ENCODE data around the gene CNGB1. TPM values are rescaled to one million over a fixed set of nuclear protein-coding genes. Genes with fewer than 3 reads are reported as not detected.

The CNGB1 gene
- total RNA-seq, 4 donors from 2014 or later = not detected

DNA sequence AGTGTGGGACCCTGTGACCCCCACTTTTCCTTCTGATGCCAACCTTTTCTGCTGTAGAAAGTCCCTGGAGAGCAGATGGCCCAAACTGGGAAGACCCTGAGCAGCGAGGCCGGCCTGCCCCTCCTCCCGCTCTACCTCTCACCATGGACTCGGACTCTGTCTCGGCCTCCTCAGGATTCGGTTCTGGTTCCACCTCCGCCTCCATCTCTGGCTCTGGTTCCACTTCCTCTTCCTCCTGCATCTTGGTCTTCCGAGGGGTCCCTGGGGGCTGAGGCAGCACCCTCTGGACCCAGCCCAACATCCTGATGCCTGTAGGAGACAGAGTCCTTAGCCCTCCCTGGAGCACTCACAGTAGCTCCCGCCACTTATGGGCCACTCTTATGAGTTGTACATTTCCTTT is 3.9 kb downstream of the CNGB1 start:
- 83 to 93% methylated on average over 9 of the region's 9 CpGs for WGBS, 2 donors
- intact Hi-C loops (cut with DNase I; ENCODE audit: low total_unique reads) = no loop called here
- TF ChIP-seq POLR2A (IDR thresholded peaks at IDR 0.05) = no peak
- TF ChIP-seq, protein P1, sequence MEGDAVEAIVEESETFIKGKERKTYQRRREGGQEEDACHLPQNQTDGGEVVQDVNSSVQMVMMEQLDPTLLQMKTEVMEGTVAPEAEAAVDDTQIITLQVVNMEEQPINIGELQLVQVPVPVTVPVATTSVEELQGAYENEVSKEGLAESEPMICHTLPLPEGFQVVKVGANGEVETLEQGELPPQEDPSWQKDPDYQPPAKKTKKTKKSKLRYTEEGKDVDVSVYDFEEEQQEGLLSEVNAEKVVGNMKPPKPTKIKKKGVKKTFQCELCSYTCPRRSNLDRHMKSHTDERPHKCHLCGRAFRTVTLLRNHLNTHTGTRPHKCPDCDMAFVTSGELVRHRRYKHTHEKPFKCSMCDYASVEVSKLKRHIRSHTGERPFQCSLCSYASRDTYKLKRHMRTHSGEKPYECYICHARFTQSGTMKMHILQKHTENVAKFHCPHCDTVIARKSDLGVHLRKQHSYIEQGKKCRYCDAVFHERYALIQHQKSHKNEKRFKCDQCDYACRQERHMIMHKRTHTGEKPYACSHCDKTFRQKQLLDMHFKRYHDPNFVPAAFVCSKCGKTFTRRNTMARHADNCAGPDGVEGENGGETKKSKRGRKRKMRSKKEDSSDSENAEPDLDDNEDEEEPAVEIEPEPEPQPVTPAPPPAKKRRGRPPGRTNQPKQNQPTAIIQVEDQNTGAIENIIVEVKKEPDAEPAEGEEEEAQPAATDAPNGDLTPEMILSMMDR (IDR thresholded peaks at IDR 0.05) = no peak
- H3K4me3 ChIP-seq (ENCODE audit: low read depth, poor library complexity, severe bottlenecking) = no peak overlapping the region
- no peak for DNase-seq (ENCODE audit: low spot score in 2 of 2)

DNA sequence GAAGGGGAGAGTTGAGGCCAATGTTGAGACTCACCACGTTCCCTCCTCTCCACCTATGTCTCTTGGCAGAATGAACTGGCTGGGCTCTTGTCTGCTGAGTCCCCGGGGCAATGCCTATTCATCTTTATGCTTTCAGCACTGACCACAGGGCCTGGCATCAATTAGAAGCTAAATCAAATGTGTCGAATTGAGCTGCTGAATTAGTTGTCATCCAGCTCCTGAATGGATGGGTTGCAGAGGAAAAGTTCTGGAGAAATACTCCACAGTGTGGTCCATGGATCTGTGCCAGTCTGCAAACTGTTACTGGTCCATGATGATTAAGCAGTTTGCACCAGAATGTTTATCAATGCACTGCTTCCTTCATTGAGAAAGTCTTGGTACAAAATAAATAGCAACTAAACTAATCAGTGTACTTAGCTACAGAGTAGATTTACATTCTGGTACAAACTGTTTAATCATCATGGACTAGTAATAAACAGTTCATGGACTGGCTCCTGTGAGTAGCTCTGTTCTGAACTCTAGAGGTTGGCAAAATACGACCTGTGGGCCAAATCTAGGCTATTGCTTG is 4.6 kb downstream of the CNGB1 start:
- TF ChIP-seq, protein P1 (IDR thresholded peaks at IDR 0.05) = no peak
- intact Hi-C loops (cut with DNase I; ENCODE audit: low total_unique reads) = no loop called here
- no peak for DNase-seq (ENCODE audit: low spot score in 2 of 2)
- H3K4me3 ChIP-seq (ENCODE audit: low read depth, poor library complexity, severe bottlenecking) = no peak overlapping the region
- WGBS, 2 donors = 24 to 28% methylated on average over 4 of the region's 4 CpGs

DNA sequence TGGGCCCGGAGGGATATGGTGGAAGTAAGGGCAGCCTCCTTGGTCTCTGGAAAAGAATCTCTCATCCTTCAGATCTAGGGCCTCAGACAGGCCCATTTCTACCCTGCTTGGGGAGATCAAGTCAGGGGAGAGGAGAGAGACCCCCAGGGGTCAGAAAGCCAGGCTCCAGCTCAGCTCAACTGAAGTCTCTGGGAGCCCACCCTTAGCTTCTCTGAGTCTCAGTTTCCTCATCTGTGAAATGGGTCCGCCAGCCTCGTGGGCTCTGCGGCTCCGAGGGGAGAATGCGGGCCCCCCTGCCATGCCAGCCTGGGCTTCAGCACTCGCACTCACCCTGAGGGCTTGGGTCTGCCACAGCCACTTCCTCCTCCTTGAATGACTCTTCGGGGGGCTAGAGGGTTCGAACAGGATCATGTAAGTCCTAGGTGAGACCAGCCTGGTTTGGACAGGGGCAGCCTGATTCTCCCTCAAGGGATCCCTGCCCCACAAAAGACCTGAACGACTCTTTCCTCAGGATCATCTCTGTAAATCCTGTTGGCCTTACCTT is 6.7 kb downstream of the CNGB1 start:
- intact Hi-C loops (cut with DNase I; ENCODE audit: low total_unique reads) = no loop called here
- no peak for TF ChIP-seq POLR2A (IDR thresholded peaks at IDR 0.05)
- TF ChIP-seq, protein P1 (IDR thresholded peaks at IDR 0.05) = no peak
- WGBS, 2 donors = 77 to 85% methylated on average over 10 of the region's 10 CpGs

DNA sequence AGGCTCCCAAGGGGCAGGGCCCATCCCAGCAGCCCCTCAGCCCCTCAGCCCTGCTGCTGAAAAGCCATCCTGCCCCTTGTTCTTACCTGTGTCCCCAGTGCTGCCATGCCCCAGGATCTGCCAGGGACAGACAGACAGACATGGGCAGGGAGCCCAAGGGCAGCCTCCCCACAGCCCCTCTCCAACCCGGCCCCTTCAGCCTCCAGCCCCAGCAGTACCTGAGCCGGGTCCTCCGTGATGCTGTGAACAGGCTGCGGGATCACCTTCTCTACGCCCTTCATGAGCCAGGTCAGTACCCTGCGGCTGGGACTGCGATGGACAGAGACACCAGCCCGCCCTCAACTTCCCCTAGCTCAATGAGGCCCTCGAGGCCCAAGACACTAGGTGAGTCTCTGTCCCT is 8.2 kb downstream of the CNGB1 start:
- H3K4me3 ChIP-seq (ENCODE audit: low read depth, poor library complexity, severe bottlenecking) = no peak overlapping the region
- intact Hi-C loops (cut with DNase I; ENCODE audit: low total_unique reads) = no loop called here
- WGBS, 2 donors = 76 to 86% methylated on average over 9 of the region's 9 CpGs
- TF ChIP-seq, protein P1 (IDR thresholded peaks at IDR 0.05) = no peak
- TF ChIP-seq POLR2A (IDR thresholded peaks at IDR 0.05) = no peak
- no peak for DNase-seq (ENCODE audit: low spot score in 2 of 2)

More for the DNA sequence above, 6.7 kb downstream of the CNGB1 start:
- no peak for DNase-seq (ENCODE audit: low spot score in 2 of 2)
- no peak overlapping the region for H3K4me3 ChIP-seq (ENCODE audit: low read depth, poor library complexity, severe bottlenecking)

DNA sequence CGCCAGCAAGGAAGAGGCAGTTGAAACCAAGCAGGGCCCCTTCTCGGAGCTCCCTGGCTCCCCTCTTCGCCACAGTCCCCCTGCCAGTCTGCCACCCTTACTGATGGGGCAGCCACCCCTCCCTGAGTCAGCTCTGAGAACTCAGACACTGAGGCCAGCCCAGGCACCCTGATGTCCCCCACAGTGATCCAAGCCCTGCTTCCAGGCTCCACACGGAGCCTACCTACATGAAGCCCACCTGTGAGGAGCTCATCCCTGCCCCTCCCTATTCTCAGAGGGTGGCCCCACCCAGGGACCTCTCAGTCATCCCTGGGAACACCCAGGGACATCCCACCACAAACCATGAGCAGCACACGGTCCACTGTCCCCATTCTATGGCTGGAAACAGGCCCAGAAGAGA is 8.9 kb downstream of the CNGB1 start:
- WGBS, 2 donors = 64 to 85% methylated on average over 5 of the region's 5 CpGs
- DNase-seq (ENCODE audit: low spot score in 2 of 2) = no peak
- no peak for TF ChIP-seq POLR2A (IDR thresholded peaks at IDR 0.05)
- TF ChIP-seq, protein P1 (IDR thresholded peaks at IDR 0.05) = no peak
- intact Hi-C loops (cut with DNase I; ENCODE audit: low total_unique reads) = no loop called here
- H3K4me3 ChIP-seq (ENCODE audit: low read depth, poor library complexity, severe bottlenecking) = no peak overlapping the region

DNA sequence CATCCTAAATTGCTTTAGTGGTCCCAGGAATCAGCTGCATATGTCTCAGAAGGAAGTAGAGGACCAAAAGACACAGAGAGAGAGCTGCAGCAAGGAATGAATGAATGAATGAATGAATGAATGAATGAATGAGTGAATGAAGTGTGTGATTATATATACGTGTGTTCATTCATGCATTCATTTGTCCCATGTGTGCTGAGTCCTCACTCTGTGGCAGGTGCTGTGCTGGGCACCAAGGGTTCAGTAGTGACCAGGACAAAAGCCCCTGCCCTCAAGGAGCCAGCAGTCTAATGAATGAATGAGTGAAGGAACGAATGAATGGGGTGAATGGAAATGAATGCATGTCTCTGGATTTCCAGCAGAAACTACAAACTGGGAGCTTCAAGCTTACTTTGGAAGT is 9.4 kb downstream of the CNGB1 start:
- no peak for DNase-seq (ENCODE audit: low spot score in 2 of 2)
- TF ChIP-seq POLR2A (IDR thresholded peaks at IDR 0.05) = no peak
- TF ChIP-seq, protein P1 (IDR thresholded peaks at IDR 0.05) = no peak
- H3K4me3 ChIP-seq (ENCODE audit: low read depth, poor library complexity, severe bottlenecking) = no peak overlapping the region
- intact Hi-C loops (cut with DNase I; ENCODE audit: low total_unique reads) = no loop called here
- WGBS, 2 donors = 66 to 69% methylated on average over 2 of the region's 2 CpGs
